Hematopoietic multipotent progenitor cell treated with erythropoietin and hydrocortisone succinate and interleukin-3 and kit ligand, for 17 days (in vitro differentiated cells): ENCODE data around the gene SFRP2.

Source experiments
- DNase-seq: peaks from one replicate; pipeline ENCODE4 v3.0.0-alpha.2; 2015; ENCODE audit warnings: low spot score

SFRP2 gene

DNA sequence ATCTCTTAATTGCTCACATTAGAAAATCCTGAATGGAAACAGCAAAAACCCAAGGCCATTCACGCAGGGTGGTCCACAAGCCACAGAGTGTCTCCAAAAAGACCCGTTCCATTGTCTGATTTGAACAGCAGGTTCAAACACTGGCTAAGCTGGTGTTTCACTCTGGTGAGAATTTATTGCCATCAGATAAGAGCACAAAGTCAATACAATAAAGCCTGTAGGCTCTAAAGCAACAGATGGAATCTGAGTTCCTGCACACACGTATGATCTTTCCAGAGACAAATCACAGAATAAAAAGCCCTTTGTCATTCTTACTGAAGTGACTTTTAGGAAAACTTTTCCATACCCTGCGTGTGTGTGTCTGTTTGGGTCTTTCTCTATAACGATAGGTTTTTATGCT is 5.1 kb upstream of the SFRP2 start:
- DNase-seq: no peak

DNA sequence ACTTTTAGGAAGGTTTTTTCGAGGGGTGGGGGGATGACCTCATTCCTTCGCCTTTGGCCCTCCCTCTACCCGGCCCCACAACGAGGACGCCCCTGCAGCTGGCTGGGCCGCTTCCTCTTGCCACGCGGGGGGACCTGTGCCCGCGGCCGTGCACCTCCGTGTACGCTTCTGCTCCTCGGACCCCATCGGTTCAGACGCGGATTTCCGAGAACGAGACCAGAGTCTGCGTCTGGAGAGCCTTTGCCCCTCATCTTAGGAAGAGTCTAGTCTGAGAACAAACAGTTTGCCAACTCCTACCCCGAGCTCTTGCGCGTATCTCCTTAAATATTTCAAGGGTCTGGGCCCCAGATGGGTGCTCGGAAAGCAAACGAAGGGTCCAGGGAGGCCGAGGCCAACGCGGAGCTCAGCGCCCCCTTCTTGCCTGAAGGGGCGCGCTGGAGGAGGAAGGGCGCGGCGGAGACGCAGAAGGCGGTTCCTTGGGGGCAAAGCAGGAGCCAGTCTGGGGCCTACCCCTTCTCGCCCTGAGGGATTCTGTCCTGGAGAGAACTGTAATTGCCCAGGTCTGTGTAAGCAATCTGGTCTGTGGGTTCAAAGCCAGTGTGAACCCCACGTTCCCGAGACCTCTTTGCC is 3.9 kb upstream of the SFRP2 start:
- DNase-seq: no peak

DNA sequence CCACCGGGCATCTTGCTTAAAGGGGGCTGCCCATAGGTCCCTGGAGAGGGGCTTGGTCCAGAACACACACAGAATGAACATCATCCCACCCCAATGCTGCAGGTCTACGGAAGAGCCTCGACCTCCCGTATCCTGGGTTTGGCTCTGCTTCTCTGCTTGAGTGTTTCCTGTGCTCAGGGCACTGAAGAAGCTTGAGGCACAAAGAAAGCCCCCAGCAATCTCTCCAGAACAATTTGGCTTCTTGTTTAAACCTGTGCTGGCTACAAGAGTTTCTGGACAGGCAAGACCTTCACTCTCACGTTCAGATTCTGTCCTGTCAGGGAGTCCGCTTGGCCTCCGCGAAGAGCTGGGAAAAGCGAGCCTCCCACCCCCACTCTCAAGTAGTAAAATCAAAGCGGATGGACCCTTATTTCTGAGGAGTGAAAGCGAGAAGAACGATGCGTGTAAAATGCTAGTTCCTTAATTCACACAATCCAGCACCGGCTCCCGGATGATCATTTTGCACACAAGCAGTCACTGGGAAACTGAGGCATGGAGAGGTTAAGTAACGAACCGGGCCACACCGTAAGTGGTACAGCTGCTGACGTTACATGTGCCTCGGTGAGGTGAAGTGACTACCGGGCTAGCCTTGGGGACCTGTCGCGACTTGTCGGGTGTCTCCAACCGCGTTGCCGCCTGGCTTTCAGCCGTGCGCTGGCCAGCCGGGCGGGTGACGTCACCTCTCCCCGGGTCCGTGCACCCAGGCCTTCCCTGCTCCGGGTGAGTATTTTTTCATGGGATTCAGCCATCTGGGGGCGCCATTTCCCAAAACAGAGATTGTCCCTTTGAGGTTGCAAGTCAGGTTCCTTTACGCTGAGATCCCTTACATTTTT is 3.1 kb upstream of the SFRP2 start:
- DNase-seq: peak; percentile 41

DNA sequence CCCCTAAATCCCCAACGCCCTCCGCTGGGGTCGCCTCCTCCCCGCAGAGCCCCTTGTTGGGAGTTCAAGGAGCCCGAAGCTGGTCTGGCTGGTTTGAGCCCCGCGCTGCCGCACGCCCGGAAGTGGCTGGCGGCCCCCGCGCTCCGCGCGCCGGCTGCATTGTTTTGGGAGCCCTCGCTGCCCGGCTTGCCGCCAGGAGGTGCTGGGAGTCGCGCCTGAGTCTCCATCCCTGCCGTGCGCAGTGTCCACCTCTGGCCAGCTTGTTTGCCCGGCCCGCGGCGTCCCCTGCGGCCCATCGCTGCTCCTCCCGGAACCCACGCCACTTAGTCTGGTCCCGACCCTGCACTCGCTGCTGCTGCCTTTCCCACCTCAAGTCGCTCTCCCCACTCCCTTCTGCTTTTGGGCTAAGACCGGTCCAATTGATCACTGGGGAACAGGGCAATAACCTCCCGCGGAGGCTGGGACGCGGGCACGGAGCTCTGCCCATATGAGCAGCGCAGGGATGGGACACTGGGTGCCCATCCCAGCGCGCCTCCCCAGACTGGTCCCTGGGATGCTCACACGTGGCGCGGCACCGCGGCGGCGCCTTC is 2.2 kb upstream of the SFRP2 start:
- DNase-seq: no peak

DNA sequence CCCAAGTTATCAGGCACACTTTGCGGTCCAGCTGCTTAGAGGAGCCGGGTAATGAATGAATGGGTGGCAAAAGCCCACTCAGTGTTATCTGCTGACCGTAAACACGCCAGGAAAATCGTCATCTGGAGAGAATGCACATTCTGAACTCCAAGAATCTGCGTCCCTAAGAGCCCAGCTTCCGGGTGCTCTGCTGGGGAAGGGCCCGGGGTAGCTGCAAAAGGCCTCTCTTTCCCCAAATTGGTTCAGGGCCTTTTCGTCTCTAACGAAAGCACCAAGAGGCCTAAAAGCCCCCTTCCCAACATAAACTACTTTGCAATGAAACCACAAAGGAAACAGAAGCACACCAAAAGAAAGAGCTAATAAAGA is 1.6 kb upstream of the SFRP2 start:
- DNase-seq: no peak

DNA sequence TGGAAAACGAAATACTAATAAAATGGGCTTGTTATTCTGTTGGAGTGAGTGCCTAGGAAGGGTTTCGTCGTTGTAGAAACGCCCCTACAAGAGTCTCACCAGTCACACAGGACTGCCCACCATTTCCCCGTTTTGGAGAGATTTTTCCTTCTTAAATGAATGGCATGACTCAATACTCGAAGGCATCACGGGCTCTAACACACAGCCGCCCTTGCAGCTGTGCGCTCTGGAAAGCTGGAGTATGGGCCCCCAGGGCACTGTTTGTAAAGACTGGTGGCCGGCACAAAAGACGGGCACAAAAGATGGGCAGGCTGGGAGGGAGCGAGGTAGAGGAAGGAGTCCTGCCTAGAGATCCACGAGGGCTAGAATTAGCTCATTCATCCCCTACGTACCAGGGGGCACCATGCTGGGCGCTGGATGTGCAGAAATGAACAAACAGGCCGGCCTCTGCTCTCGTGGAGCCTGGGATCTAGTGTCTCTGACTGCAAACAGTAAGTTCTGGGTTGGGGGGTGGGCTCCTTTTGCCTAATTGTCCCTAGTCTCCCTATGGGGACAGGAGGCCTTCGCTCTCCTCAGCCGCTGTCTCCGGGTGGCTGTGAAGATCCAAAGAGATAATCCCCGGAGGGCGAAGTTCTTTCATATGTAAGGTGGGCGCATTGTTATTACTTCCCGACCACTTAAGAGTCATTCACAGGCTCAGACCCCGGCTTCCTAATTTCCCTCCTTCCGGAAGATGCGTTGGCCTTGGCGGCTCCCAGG is 1.0 kb upstream of the SFRP2 start:
- DNase-seq: no peak

DNA sequence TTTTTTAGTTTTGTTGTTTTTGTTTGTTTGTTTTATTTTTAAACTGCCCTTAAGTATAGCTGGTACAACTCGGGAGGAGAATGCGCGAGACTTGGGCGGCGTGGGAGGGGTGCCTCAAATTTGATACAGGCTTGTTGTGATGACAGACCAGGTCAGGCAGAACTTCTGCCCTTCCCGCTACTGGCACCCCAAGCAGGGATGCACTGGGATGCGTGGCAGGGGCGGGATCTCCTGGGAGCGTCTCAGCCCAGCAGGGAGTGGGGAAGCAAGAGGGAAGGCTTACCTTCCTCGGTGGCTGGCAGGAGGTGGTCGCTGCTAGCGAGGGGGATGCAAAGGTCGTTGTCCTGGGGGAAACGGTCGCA is 851 bp downstream of the SFRP2 start:
- no peak for DNase-seq

DNA sequence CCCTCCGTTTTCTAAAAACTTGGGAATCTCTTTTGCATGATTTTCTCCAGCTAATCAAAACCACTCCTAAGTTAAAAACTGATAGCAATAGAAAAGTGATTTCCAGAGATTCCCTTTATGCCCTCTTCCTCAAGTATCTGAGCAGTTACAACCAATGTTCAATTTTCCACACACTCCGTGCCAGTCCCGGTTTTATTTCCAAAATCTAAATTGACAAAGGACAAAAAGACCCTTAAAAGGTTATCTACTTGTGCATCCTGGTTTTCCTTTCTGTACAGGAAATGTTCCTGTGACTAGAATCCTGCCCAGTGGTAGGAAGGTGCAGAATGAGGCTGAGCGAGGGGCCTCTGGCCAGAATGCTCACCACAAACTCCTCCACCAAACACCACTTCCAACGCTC is 1.3 kb downstream of the SFRP2 start:
- DNase-seq: peak; percentile 32

DNA sequence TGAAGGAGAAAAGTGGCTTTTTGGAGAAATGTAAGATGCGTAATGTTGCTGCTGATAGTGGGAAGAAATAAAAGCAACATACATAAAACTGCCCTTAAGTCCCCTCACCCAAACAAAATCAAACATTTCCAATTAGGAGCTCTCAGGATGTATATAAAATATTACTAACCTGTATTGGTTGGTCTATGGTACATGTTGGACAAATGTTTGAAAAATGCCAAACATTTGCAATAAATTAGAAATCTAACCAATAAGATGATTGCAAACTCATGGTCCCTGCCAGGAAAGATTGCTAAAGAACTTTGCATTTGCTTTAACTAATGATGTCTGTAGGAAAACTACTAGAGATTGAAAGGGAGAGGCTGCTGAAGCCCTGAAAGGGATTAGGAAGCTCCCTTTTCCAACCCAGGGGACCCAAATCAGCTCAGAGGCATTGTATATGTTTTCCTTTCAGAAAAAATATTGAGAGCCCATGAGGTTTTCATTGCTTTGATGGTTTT is 1.8 kb downstream of the SFRP2 start:
- DNase-seq: peak; percentile 23

DNA sequence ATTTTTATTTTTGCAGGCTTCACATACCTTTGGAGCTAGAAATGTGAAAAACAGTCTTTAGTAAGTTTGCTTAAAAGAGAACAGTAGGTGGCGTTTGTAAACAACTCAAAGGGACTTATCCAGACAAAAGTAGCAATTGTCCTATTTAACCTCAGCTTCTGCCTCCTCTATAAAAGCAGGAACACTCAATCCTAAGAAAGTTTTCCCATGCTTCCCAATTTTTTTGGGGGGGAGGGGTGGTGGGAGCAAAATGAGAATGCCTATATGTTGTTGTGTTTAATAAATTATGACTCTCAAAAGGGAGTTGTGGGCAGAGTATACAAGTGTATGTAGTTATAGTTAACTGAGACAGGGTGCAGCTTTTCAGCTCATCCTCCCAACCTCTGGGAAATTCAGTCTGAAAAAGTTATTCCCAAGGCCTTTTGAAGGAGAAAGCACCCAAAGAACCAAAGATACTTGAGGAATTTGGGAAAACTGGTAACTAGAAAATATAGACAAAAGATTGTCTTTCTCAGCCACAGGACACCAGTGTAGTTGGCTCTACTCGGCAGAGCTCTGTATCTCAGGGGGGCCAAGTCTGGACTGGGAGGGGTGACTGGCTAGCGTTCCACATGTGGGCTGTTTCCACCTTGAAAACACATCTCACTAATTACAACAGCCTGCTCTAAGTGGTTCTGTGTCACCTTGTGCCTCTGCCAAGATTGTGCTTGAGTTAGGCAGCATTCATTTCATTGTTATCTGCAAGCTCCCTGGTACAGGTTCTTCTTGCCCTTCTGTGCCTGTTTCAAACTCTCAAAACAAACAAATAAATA is 2.8 kb downstream of the SFRP2 start:
- DNase-seq: peak; percentile 53

DNA sequence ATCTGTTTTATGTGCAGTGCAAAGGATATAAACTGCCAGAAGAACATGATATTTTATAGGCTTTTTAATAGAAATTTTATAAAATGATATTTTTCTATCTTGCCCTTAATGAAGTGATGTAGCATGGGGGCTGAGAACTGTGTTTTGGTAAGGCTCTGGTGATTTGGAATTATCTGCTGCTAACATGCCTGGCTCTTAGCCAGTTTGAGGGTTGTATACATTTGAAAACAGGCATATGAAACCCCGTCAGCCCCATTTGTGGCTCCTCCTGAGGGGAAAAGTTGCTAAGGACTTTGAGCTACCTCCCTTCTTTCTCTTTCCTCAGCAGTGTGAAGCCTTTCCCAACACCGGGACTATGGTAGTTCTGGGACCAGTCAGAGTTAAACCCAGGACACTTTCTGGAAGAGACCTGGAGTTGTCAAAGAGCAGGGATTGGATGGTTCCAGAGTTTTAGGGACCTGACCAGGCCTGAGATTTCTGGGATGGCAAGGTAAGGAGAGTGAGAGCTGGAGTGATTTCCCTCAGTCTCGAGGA is 4.7 kb downstream of the SFRP2 start:
- peak; percentile 86 for DNase-seq

DNA sequence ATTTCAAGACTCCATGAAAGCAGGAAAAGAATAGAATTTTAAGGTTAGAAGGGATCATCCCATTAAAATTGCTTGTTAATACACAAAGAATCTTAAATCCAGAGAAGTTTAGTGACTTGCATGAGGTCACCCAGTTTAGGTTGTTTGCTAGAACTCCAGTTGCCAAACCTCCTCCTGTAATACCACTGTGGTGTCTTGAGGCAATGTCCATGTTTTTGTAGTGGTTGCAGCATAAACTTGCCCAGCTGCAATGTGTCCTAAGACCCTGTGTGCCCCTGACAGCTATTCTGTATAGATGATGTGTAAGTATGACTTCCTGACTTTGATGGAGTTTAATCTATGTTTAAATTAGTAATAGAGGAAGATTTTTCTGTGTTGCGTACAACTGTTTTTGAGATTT is 6.3 kb downstream of the SFRP2 start:
- DNase-seq: no peak

DNA sequence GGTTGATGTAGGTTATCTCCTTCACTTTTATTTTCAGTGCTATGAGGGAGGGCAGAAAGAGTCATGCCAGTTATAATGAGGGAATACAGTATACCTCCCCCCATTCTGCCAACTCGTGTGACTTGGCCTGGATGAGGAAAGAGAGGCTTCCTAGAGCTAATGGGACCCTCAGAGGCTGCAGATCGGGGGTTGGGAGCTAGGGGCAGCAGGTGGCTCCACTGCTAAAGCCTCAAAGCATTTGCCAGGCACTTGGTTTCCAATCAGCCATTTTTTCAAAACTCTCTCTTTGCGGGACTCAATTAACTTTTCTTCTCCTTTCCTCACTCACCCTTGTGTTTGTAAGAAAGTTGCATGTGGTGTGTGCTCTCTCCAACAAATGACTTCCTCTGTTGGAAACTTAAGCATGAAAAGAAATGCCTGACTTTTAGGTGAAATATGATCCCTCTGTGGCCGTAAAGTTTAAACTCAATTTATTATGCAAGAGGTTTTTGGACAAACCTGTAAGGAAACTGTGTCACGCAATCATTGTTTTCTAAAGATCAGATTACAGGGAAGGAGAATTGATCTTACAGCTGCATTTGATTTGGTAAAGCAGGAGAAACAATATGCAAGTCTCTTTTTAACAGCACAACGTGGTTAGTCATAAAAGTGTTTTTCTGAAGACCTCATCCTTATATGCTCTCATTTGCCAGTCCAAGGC is 7.0 kb downstream of the SFRP2 start:
- DNase-seq: no peak

DNA sequence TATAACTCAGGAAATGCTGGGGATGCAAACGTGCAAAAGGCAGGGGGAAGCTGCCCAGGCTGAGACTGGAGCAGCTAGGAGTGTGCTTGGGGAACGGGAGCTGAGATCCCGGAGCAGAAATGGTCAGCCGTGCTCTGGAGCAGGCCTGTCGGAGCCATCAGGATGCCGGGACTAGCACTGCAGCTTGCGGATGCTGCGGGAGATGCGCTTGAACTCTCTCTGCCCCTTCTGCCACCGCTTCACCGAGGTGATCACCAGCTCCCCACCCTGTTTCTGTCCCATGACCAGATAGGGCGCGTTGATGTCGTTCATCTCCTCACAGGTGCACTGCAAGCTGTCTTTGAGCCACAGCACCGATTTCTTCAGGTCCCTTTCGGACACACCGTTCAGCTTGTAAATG is 7.6 kb downstream of the SFRP2 start:
- no peak for DNase-seq

DNA sequence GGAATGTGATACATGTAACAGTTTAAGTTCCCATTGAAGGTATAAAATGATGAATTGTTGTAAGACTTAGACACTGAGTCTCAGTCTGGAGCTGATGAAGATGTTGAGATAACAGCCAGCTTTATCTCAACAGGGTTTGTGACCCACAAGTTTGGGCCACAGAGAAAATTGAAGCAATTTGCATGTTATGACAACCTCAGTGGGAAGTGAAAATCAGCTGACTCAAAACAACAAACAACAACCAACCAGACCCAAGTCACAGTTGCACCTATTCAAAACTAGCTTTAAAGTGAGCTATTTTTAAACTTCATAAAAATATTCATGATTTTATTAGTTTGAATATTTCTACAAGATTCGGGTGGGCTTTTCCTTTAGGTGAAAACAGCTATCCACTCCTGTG is 8.0 kb downstream of the SFRP2 start:
- no peak for DNase-seq

DNA sequence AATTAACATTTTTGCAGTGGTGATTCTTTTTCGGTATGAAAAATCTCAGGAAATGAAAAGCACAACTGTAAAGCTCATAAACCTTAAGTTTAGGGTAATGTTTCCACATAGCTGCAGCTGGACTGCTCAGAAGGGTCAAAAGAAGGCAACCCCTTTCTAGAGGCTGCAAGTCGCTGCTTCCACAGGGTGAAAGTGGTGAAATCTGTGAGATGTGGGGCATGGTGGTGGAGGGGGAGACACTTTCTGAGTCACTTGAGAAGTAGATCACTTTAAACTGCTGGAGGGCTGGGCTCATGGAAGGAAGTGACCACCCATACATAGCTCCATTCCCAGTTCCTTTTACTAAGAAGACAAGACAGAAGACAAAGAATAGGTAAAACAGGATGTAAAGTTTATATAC is 8.7 kb downstream of the SFRP2 start:
- no peak for DNase-seq

DNA sequence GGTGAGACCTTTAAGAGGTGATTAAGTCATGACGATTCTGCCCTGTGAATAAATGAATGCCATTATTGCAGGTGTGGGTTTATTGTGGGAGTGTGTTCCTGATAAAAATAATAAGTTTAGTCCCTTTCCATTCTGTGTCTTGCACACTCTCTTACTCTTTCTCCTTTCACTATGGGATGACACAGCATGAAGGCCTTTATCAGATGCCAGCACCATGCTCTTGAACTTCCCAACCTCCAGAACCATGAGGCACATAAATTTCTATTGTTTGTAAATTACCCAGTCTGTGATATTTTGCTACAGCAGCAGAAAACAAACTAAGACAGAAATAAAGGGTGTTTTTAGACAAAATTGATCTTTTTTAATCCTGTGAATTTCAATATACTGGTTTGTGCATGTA is 10.5 kb downstream of the SFRP2 start:
- DNase-seq: no peak

DNA sequence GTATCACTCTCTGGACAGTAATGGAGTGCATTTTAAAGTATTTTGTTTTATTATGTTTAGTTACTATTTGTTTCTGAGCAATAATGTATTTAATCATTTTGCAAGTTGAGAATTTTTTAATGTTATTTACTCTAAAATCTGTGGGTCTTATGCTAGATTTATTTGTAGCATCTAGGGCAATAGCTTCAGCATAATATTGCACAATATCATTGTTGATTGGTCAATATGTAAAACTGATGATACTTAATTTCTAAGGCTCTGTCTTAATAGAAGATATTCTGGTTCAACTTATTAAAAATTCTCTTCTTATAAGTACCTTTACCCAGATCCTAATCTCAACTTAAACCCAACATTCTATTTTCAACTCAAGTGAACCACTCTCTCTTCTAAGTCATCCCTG is 11.5 kb downstream of the SFRP2 start:
- DNase-seq: no peak

DNA sequence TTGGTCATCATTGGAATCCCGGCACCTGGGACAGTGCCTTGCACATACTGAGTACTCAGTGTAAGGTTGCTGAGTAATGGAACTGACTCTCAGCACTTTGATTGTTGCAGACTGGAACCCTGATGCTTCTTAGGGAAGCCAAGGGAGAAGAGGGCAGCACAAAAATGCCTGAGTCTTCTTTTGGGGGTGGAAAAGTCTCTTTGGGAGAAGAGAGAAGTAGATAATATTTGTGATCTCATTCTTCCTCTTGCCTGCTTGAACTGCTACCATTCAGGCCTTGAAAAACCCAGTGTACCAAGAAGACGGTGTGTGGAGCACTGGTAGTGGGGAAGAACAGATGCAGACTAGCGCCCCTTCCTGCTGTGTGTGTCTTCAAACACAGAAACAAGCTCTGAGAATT is 12.3 kb downstream of the SFRP2 start:
- DNase-seq: no peak

DNA sequence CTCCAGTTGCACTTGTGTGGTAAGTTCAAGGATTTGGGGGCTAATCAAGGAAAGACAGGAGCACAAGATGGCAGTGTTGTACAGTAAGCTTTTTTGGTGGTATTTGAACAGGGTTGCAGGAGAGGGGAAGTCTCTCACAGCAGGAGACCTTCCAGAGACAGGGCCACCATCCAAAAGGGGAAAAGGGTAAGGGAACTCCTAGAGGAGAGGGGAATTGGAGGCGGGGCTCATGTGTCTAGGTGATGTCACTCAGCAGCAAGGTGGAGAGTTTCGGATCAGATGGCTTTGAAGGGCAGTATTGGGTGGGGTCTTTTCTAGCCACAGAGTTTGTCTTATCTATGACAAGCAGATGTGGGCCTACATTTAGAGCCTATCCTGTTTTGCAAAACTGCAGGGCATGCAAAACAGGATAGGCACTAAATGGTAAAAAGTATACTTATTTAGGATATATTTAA is 15.6 kb downstream of the SFRP2 start:
- DNase-seq: peak; percentile 85

DNA sequence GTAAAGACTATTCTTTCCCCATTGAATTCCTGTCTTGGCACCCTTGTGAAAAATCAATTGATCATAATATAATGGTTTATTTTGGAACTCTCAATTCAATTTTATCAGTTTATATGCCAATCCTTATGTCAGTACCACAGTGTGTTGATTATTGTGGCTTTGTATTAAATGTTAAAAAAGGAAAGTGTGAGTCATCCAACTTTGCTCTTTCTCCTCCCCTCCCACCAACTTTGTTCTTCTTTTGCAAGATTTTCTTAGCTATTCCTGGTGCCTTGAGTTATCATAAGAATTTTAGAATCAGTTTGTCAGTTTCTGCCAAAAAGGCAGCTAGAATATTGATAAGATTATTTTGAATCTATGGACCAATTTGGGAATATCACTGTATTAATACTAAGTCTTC is 17.8 kb downstream of the SFRP2 start:
- DNase-seq: no peak
